Body of pancreas (tissue), 4 donors: ENCODE data around the gene EME2.
A peak's percentile ranks its signal among the peaks of the same experiment; 100 is the strongest.

Experiments
- POLR2A ChIP-seq, 3 donors: fragments of 450-650 bp; IDR thresholded peaks; one replicate each; pipeline ENCODE4 v1.6.1; 2016; ENCODE audit warnings: antibody characterized with exemption in 3 of 3, mild to moderate bottlenecking in 2 of 3
- TF ChIP-seq, protein P1 (sequence below), 7 experiments: fragments of 450-650 bp in 4 of 7; fragments of 200-600 bp in 3 of 7; sonication (generic) in 3 of 7; IDR thresholded peaks; one replicate each; pipeline ENCODE4 v1.5.1; 2016 to 2019; ENCODE audit warnings: antibody characterized with exemption in 7 of 7

DNA sequence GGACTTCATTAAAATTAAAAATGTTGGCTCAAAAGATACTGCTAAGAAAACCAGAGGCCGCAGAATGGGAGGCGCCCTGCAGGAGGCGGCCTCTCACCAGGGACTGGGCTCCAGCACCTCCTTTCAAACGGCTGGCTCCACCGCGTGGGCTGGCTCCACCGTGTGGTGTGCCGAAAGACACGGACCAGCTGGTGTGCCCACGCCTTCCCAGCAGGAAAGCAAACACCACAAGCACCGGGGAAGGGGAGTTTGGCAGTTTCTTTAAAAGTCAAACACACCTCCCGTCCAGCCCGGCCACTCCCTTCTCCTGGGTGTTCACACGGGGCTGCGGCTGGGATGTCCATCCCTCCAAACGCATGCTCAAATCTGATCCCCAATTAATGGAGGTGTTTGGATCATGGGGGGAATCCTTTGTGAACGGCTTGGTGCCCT lies 40.1 kb downstream of the EME2 start:
- TF ChIP-seq, protein P1, sequence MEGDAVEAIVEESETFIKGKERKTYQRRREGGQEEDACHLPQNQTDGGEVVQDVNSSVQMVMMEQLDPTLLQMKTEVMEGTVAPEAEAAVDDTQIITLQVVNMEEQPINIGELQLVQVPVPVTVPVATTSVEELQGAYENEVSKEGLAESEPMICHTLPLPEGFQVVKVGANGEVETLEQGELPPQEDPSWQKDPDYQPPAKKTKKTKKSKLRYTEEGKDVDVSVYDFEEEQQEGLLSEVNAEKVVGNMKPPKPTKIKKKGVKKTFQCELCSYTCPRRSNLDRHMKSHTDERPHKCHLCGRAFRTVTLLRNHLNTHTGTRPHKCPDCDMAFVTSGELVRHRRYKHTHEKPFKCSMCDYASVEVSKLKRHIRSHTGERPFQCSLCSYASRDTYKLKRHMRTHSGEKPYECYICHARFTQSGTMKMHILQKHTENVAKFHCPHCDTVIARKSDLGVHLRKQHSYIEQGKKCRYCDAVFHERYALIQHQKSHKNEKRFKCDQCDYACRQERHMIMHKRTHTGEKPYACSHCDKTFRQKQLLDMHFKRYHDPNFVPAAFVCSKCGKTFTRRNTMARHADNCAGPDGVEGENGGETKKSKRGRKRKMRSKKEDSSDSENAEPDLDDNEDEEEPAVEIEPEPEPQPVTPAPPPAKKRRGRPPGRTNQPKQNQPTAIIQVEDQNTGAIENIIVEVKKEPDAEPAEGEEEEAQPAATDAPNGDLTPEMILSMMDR (IDR thresholded peaks at IDR 0.05) = peak; percentile 48 to 88 (median 75)
- TF ChIP-seq POLR2A (IDR thresholded peaks at IDR 0.05) = no peak
